ENCODE results near the gene HES7. TPM values are rescaled to one million over a fixed set of nuclear protein-coding genes. Genes with fewer than 3 reads are reported as not detected.

The HES7 gene
- total RNA-seq, 4 donors from 2014 or later: 0.89 to 0.94 TPM; not detected in 2

DNA sequence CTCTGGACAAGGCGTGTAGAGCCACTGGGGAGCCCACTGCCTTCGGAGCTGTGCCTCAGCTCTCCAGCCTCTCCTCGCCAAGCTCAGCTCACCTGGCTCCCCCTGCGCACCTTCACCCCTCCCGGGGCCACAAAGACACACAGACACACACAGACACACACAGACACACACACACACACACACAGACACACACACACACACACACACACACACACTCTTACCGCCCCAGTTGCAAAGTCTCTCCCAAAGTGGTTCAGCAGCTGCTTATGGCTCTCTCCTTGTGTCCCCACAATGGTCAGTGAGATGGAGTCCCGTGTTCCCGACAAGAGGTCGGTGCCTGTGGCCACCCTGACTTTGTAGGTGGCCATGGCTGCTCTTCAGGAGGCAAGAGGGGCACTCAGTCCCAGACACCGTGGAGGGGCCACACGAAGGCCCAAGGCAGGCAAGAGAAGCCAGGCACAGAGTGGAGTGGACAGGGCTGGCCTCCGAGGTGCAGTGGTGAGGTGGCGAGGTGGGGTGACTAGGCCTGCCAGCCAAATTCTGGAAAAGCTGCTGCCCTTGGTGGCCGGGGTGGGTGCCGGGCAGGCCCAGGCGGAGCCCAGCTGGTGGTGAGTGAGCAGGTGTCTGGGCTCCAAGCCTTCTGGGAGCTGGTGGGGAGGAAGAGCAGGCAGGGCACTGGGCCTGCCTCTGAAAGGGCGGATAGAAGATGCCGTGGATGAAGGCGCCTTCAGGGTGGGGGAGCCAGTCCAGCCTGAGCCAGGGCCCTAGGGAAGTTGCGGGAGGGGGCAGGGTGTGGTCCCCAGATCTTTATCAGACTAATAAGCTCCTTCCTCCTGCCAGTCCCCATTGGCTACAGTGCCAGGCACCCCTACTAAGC, 36.6 kb downstream of the HES7 start, which contains the start of gene ALOX12B:
Gene ALOX12B (minus strand): TSS at position 642 of the 877 bp plus-strand sequence. CDS start 274 bp downstream, at position 368.
- Histone ChIP-seq H3K4me3 (no peak within 1 kb of the TSS), H3K9me3 (no peaks in the 10 kb centered on the region), H3K27ac (no peak within 1 kb of the TSS), H3K27me3 (peaks cover 95% of the 10 kb centered on the region), H3K36me3 (no peaks in the 10 kb centered on the region), H3K4me1 (no peaks in the 10 kb centered on the region)
- WGBS, 2 donors (ENCODE audit: low coverage in 1 of 2): 70% methylated on average over 6 of the region's 20 CpGs; no CpG with 5 or more reads in 1 of the 2 donors
- ATAC-seq: no peak
- no peak for TF ChIP-seq POLR2A (IDR thresholded peaks at IDR 0.05)
- no peak for TF ChIP-seq EP300 (IDR thresholded peaks at IDR 0.05)
- TF ChIP-seq POLR2AphosphoS5 (IDR thresholded peaks at IDR 0.05): no peak
- TF ChIP-seq, protein P1, sequence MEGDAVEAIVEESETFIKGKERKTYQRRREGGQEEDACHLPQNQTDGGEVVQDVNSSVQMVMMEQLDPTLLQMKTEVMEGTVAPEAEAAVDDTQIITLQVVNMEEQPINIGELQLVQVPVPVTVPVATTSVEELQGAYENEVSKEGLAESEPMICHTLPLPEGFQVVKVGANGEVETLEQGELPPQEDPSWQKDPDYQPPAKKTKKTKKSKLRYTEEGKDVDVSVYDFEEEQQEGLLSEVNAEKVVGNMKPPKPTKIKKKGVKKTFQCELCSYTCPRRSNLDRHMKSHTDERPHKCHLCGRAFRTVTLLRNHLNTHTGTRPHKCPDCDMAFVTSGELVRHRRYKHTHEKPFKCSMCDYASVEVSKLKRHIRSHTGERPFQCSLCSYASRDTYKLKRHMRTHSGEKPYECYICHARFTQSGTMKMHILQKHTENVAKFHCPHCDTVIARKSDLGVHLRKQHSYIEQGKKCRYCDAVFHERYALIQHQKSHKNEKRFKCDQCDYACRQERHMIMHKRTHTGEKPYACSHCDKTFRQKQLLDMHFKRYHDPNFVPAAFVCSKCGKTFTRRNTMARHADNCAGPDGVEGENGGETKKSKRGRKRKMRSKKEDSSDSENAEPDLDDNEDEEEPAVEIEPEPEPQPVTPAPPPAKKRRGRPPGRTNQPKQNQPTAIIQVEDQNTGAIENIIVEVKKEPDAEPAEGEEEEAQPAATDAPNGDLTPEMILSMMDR (IDR thresholded peaks at IDR 0.05): no peak

DNA sequence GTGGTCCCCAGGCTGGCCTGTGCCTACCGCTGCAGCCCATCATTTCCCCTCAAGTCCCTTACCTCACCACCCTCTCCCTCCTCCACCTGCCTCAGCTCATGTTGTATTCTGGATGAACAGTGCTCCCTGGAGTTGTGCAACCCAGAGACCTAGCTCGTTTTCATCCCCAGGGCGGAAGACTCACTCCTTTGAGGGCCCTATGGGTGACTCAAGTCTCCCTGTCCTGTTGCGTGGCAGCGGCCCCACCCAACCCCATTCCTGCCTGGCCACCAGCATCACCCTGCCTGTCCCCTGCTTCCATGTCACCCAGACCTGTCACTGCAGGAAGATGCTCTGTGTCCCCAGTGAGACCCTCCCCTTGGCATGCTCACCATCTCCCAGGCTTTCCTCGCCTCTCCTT, 39.7 kb downstream of the HES7 start:
- H3K27ac ChIP-seq: no peak overlapping the region
- peaks cover 94% of the 10 kb centered on the region for H3K27me3 ChIP-seq
- no peak for TF ChIP-seq POLR2AphosphoS5 (IDR thresholded peaks at IDR 0.05)
- TF ChIP-seq EP300 (IDR thresholded peaks at IDR 0.05): no peak
- TF ChIP-seq POLR2A (IDR thresholded peaks at IDR 0.05): no peak
- TF ChIP-seq, protein P1 (IDR thresholded peaks at IDR 0.05): no peak
- ATAC-seq: no peak
- H3K36me3 ChIP-seq: no peaks in the 10 kb centered on the region
- no peaks in the 10 kb centered on the region for H3K9me3 ChIP-seq
- H3K4me3 ChIP-seq: no peak overlapping the region
- 79 to 100% methylated on average over 1 to 3 of the region's 6 CpGs for WGBS, 2 donors (ENCODE audit: low coverage in 1 of 2)
- H3K4me1 ChIP-seq: peaks cover 0 to 16% (median 5%) of the 10 kb centered on the region in 3 donors

DNA sequence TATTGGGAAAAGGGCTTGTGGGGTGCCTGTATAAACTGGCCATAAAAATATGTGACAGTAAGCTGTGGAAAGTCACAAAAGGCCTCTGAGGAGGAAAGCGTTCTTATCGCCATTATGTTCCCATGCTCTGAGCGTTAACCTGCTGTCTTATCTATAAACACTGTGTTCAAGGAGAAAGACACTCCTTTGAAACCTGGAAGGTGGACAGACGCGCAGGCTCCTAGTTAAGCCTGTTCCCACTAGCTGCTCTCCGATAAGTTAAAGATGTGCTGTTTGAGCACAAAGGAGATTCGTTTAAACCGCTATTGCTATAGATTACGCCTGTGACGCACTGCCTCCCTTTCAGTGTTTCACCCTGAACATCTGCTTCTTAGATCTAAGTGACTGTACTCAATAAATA, 41.6 kb downstream of the HES7 start:
- WGBS, 2 donors (ENCODE audit: low coverage in 1 of 2): 43 to 95% methylated on average over 10 of the region's 10 CpGs

DNA sequence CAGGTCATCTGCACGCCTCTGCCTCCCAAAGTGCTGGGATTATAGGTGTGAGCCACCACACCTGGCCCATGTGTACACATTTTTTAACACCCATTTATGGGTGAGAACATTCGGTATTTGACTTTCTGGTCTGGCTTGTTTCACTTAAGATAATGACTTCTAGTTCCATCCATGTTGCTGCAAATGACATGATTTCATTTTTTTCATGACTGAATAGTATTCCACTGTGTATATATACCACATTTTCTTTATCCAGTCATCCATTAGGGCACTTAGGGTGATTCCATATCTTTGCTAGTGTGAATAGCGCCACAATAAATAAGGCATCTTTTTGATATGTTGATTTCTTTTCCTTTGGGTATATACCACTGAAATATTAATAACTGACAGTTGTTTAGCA, 42.0 kb downstream of the HES7 start:
- no peak for ATAC-seq
- TF ChIP-seq POLR2AphosphoS5 (IDR thresholded peaks at IDR 0.05): no peak
- no peak for TF ChIP-seq POLR2A (IDR thresholded peaks at IDR 0.05)
- no peak for TF ChIP-seq EP300 (IDR thresholded peaks at IDR 0.05)
- TF ChIP-seq, protein P1 (IDR thresholded peaks at IDR 0.05): no peak
- 82 to 92% methylated on average over 3 of the region's 3 CpGs for WGBS, 2 donors (ENCODE audit: low coverage in 1 of 2)

More for the DNA sequence above, 41.6 kb downstream of the HES7 start:
- H3K4me3 ChIP-seq: no peak overlapping the region
- H3K9me3 ChIP-seq: no peaks in the 10 kb centered on the region
- no peak overlapping the region for H3K27ac ChIP-seq
- H3K27me3 ChIP-seq: peaks cover 96% of the 10 kb centered on the region
- ATAC-seq: no peak
- no peaks in the 10 kb centered on the region for H3K36me3 ChIP-seq
- peaks cover 0 to 19% (median 7%) of the 10 kb centered on the region in 3 donors for H3K4me1 ChIP-seq
- TF ChIP-seq POLR2AphosphoS5 (IDR thresholded peaks at IDR 0.05) (no peak), EP300 (IDR thresholded peaks at IDR 0.05) (no peak)

DNA sequence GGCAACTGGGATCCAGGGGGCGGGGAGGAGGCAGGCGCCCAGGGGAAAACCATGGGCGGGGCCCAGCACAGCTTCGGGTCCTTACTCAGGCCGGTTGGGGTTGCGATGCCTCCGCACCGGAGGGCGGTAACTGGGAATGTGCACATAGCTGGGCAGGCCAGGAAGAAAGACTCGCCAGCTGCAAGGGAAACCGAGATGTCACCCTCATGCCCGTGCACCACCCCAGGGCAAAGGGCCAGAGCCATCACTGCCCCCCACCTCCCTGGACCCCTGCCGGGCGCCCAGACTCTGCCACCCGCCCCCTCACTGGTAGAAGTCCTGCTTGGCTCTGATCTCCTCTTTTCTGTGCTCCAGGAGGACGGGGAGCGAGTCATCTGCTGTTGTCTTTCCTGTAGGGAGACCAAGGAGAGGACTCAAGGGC, 43.1 kb downstream of the HES7 start:
- H3K27ac ChIP-seq: no peak overlapping the region
- H3K9me3 ChIP-seq: no peaks in the 10 kb centered on the region
- H3K27me3 ChIP-seq: peaks cover 96% of the 10 kb centered on the region
- H3K4me1 ChIP-seq: peaks cover 0 to 19% (median 7%) of the 10 kb centered on the region in 3 donors
- H3K4me3 ChIP-seq: no peak overlapping the region
- no peak for TF ChIP-seq EP300 (IDR thresholded peaks at IDR 0.05)
- no peak for TF ChIP-seq POLR2AphosphoS5 (IDR thresholded peaks at IDR 0.05)
- TF ChIP-seq, protein P1 (IDR thresholded peaks at IDR 0.05): no peak
- TF ChIP-seq POLR2A (IDR thresholded peaks at IDR 0.05): no peak
- no peak for ATAC-seq
- 42% methylated on average over 2 of the region's 17 CpGs; no CpG with 5 or more reads in 1 of the 2 donors for WGBS, 2 donors (ENCODE audit: low coverage in 1 of 2)
- H3K36me3 ChIP-seq: no peaks in the 10 kb centered on the region

More for the DNA sequence above, 42.0 kb downstream of the HES7 start:
- Histone ChIP-seq H3K4me1 (peaks cover 0 to 19% (median 7%) of the 10 kb centered on the region in 3 donors), H3K27ac (no peak overlapping the region), H3K27me3 (peaks cover 96% of the 10 kb centered on the region), H3K4me3 (no peak overlapping the region), H3K9me3 (no peaks in the 10 kb centered on the region), H3K36me3 (no peaks in the 10 kb centered on the region)

Data from gastroesophageal sphincter (tissue), 4 donors.